Measurements from ENCODE around the gene C1R.
"Not testable (repeated sequence)": the region's sequence is repeated elsewhere in the genome, so short reads cannot be mapped to it uniquely, and the experiment has no call there.

The C1R gene

GRCh38 chr12:7114008-7114407 lies 21.8 kb upstream of the C1R start:
- H3K4me3 ChIP-seq: no peak overlapping the region
- no peak overlapping the region for H3K4me2 ChIP-seq
- peaks cover 0 to 15% (median 0%) of the 10 kb centered on the region in 11 experiments; a peak in 1 of 22 replicates for H4K20me1 ChIP-seq
- H3K4me1 ChIP-seq: peaks cover 7 to 35% (median 11%) of the 10 kb centered on the region in 10 experiments; a peak in 18 of 20 replicates
- no peaks in the 10 kb centered on the region for H3K27me3 ChIP-seq
- H3K9ac ChIP-seq: peak overlapping the region in 1 of 11 experiments; percentile 15; a peak in 1 of 22 replicates
- no peaks in the 10 kb centered on the region for H3K9me3 ChIP-seq (replicated peaks in 1 of 11)
- no peak for TF ChIP-seq Cebpa-rat (IDR thresholded peaks at IDR 0.05)
- H3K36me3 ChIP-seq: peaks cover 0 to 36% (median 0%) of the 10 kb centered on the region in 11 experiments; a peak in 10 of 22 replicates
- no peak overlapping the region for H3K27ac ChIP-seq

GRCh38 chr12:7113389-7113871 lies 21.2 kb upstream of the C1R start:
- Histone ChIP-seq H3K36me3 (peaks cover 0 to 36% (median 0%) of the 10 kb centered on the region in 11 experiments; a peak in 10 of 22 replicates), H3K4me2 (peak overlapping the region in 2 of 11 experiments; percentile 20 to 23; a peak in 2 of 22 replicates), H3K27ac (no peak overlapping the region), H3K9ac (0 out of 22 replicates have a peak overlapping the region, but pooled peaks of 1 of the 11 experiments have one; percentile 15), H3K27me3 (no peaks in the 10 kb centered on the region), H3K9me3 (replicated peaks in 1 of 11) (no peaks in the 10 kb centered on the region), H4K20me1 (peaks cover 0 to 14% (median 0%) of the 10 kb centered on the region in 11 experiments; a peak in 1 of 22 replicates), H3K4me1 (peaks cover 8 to 31% (median 11%) of the 10 kb centered on the region in 10 experiments; a peak in 19 of 20 replicates), H3K4me3 (no peak overlapping the region)
- no peak for TF ChIP-seq Cebpa-rat (IDR thresholded peaks at IDR 0.05)

GRCh38 chr12:7112041-7112440 lies 19.8 kb upstream of the C1R start:
- Histone ChIP-seq H3K4me3 (no peak overlapping the region), H3K36me3 (peaks cover 0 to 27% (median 1%) of the 10 kb centered on the region in 11 experiments; a peak in 11 of 22 replicates), H3K27me3 (no peaks in the 10 kb centered on the region), H4K20me1 (peaks cover 0 to 9% (median 0%) of the 10 kb centered on the region in 11 experiments; a peak in 1 of 22 replicates), H3K27ac (no peak overlapping the region), H3K4me1 (peaks cover 17 to 38% (median 20%) of the 10 kb centered on the region in 10 experiments), H3K4me2 (no peak overlapping the region), H3K9me3 (replicated peaks in 1 of 11) (peaks cover 0 to 3% (median 2%) of the 10 kb centered on the region in 11 experiments; a peak in 16 of 22 replicates), H3K9ac (no peak overlapping the region; a peak in 1 of 22 replicates)
- no peak for TF ChIP-seq Cebpa-rat (IDR thresholded peaks at IDR 0.05)

- H3K9ac ChIP-seq: peak overlapping the region in 3 of 11 experiments; percentile 6 to 16 (median 12); a peak in 2 of 22 replicates
- peaks cover 14 to 17% (median 16%) of the 10 kb centered on the region in 11 experiments for H3K9me3 ChIP-seq (replicated peaks in 1 of 11)
- peaks cover 0 to 9% (median 0%) of the 10 kb centered on the region in 11 experiments; a peak in 1 of 22 replicates for H4K20me1 ChIP-seq
- H3K27me3 ChIP-seq: no peaks in the 10 kb centered on the region
- no peak overlapping the region for H3K4me3 ChIP-seq
- peaks cover 17 to 41% (median 21%) of the 10 kb centered on the region in 10 experiments for H3K4me1 ChIP-seq
- no peak for TF ChIP-seq Cebpa-rat (IDR thresholded peaks at IDR 0.05)
- H3K27ac ChIP-seq: 0 out of 22 replicates have a peak overlapping the region, but pooled peaks of 1 of the 11 experiments have one; percentile 8
- peaks cover 4 to 29% (median 15%) of the 10 kb centered on the region in 11 experiments; a peak in 18 of 22 replicates for H3K36me3 ChIP-seq
- H3K4me2 ChIP-seq: peak overlapping the region in 4 of 11 experiments; percentile 7 to 96 (median 88); a peak in 6 of 22 replicates
These were observed 18.4 kb upstream of the C1R start for GRCh38 chr12:7110661-7111060.

GRCh38 chr12:7109572-7109920 lies 17.3 kb upstream of the C1R start:
- H3K9ac ChIP-seq: peak overlapping the region; percentile 86 to 95 (median 89); a peak in 21 of 22 replicates
- no peaks in the 10 kb centered on the region for H3K27me3 ChIP-seq
- H3K27ac ChIP-seq: peak overlapping the region; percentile 89 to 99 (median 95); a peak in 17 of 22 replicates
- H4K20me1 ChIP-seq: peaks cover 0 to 9% (median 0%) of the 10 kb centered on the region in 11 experiments; a peak in 1 of 22 replicates
- H3K9me3 ChIP-seq (replicated peaks in 1 of 11): peaks cover 14 to 26% (median 22%) of the 10 kb centered on the region in 11 experiments
- peak overlapping the region; percentile 82 to 98 (median 96) for H3K4me2 ChIP-seq
- TF ChIP-seq Cebpa-rat (IDR thresholded peaks at IDR 0.05): no peak
- peak overlapping the region; percentile 59 to 77 (median 68); a peak in 15 of 20 replicates for H3K4me3 ChIP-seq
- peaks cover 17 to 41% (median 21%) of the 10 kb centered on the region in 10 experiments for H3K4me1 ChIP-seq
- peaks cover 4 to 28% (median 17%) of the 10 kb centered on the region in 11 experiments; a peak in 20 of 22 replicates for H3K36me3 ChIP-seq

- Histone ChIP-seq H3K27me3 (no peaks in the 10 kb centered on the region), H3K4me3 (peak within 1 kb of the TSS; percentile 59 to 77 (median 68)), H3K36me3 (peaks cover 4 to 32% (median 23%) of the 10 kb centered on the region in 11 experiments; a peak in 20 of 22 replicates), H3K4me2 (peak within 1 kb of the TSS; percentile 91 to 98 (median 96)), H4K20me1 (peaks cover 0 to 11% (median 0%) of the 10 kb centered on the region in 11 experiments; a peak in 1 of 22 replicates), H3K9me3 (replicated peaks in 1 of 11) (peaks cover 14 to 26% (median 22%) of the 10 kb centered on the region in 11 experiments), H3K27ac (peak within 1 kb of the TSS; percentile 89 to 99 (median 95)), H3K4me1 (peaks cover 17 to 41% (median 21%) of the 10 kb centered on the region in 10 experiments), H3K9ac (peak within 1 kb of the TSS; percentile 86 to 95 (median 89))
- TF ChIP-seq Cebpa-rat (IDR thresholded peaks at IDR 0.05): peak; percentile 62 to 90 (median 82); a peak in 19 of 22 replicates
These were observed 16.7 kb upstream of the C1R start, which contains the start of gene C1RL for GRCh38 chr12:7108796-7109571. TSS of gene C1RL (minus strand) at chr12:7109214. CDS start at chr12:7109180, 34 bp downstream.

- Histone ChIP-seq H3K4me1 (peaks cover 17 to 44% (median 20%) of the 10 kb centered on the region in 10 experiments), H3K9me3 (replicated peaks in 1 of 11) (peaks cover 14 to 26% (median 22%) of the 10 kb centered on the region in 11 experiments), H3K9ac (peak overlapping the region; percentile 86 to 95 (median 89)), H3K27ac (peak overlapping the region; percentile 89 to 99 (median 95)), H4K20me1 (peaks cover 0 to 4% (median 0%) of the 10 kb centered on the region in 11 experiments; a peak in 3 of 22 replicates), H3K27me3 (no peaks in the 10 kb centered on the region), H3K36me3 (peaks cover 4 to 40% (median 28%) of the 10 kb centered on the region in 11 experiments; a peak in 20 of 22 replicates), H3K4me3 (peak overlapping the region; percentile 59 to 77 (median 68)), H3K4me2 (peak overlapping the region; percentile 91 to 98 (median 96))
- no peak for TF ChIP-seq Cebpa-rat (IDR thresholded peaks at IDR 0.05)
These were observed 16.0 kb upstream of the C1R start for GRCh38 chr12:7108003-7108795.

GRCh38 chr12:7107636-7108002 lies 15.4 kb upstream of the C1R start:
- H3K9ac ChIP-seq: peak overlapping the region; percentile 86 to 95 (median 89)
- TF ChIP-seq Cebpa-rat (IDR thresholded peaks at IDR 0.05): no peak

GRCh38 chr12:7107181-7107580 lies 14.9 kb upstream of the C1R start:
- H3K9ac ChIP-seq: peak overlapping the region in 2 of 11 experiments; percentile 13 to 89; a peak in 2 of 22 replicates
- peaks cover 14 to 26% (median 22%) of the 10 kb centered on the region in 11 experiments for H3K9me3 ChIP-seq (replicated peaks in 1 of 11)
- H3K27ac ChIP-seq, H4K20me1 ChIP-seq, H3K27me3 ChIP-seq: not testable (repeated sequence)
- H3K36me3 ChIP-seq: peaks cover 4 to 46% (median 28%) of the 10 kb centered on the region in 11 experiments; a peak in 20 of 22 replicates
- H3K4me3 ChIP-seq: peak overlapping the region in 3 of 10 experiments; percentile 74 to 77 (median 76); a peak in 2 of 20 replicates
- peaks cover 18 to 42% (median 23%) of the 10 kb centered on the region in 10 experiments for H3K4me1 ChIP-seq
- H3K4me2 ChIP-seq: peak overlapping the region in 6 of 11 experiments; percentile 9 to 94 (median 92); a peak in 8 of 22 replicates

More at GRCh38 chr12:7107636-7108002, 15.4 kb upstream of the C1R start:
- Histone ChIP-seq H3K4me3 (peak overlapping the region; percentile 59 to 77 (median 68)), H3K4me2 (peak overlapping the region; percentile 91 to 98 (median 96)), H3K9me3 (replicated peaks in 1 of 11) (peaks cover 14 to 26% (median 22%) of the 10 kb centered on the region in 11 experiments), H3K27ac (peak overlapping the region; percentile 89 to 99 (median 95); a peak in 19 of 22 replicates), H4K20me1 (peaks cover 0 to 5% (median 0%) of the 10 kb centered on the region in 11 experiments; a peak in 3 of 22 replicates), H3K27me3 (no peaks in the 10 kb centered on the region), H3K36me3 (peaks cover 4 to 42% (median 28%) of the 10 kb centered on the region in 11 experiments; a peak in 20 of 22 replicates), H3K4me1 (peaks cover 18 to 42% (median 21%) of the 10 kb centered on the region in 10 experiments)

All from BLaER1 treated with 17β-estradiol and CSF1 and Interleukin-3, amounts not matched to agents 10 nM and 100 nM (cell line).